K562 (cell line): Measurements from ENCODE around the gene RTBDN. TPM values are rescaled to one million over a fixed set of nuclear protein-coding genes. Genes with fewer than 3 reads are reported as not detected.
A peak's percentile ranks its signal among the peaks of the same experiment; 100 is the strongest.

Source experiments
- BACH1 ChIP-seq: fragments of 200-800 bp; sonication (Bioruptor generic); IDR thresholded peaks from 2 replicates; pipeline ENCODE4 v1.6.1; 2016; ENCODE audit warnings: missing genetic modification characterization, missing compliant biosample characterization
- KLF1 ChIP-seq: fragments of 450-650 bp; IDR thresholded peaks from 2 replicates; pipeline ENCODE4 v1.6.1; 2016; ENCODE audit warnings: missing genetic modification characterization, missing compliant biosample characterization
- NFIC ChIP-seq: fragments of 450-650 bp; IDR thresholded peaks from 2 replicates; pipeline ENCODE4 v1.6.1; 2017; ENCODE audit warnings: mild to moderate bottlenecking, inconsistent platforms
- NR2C2 ChIP-seq, 2 experiments: fragments of 200-800 bp in 1 of 2; sonication (Bioruptor generic) in 1 of 2; sonication (generic) in 1 of 2; formaldehyde crosslinking in 1 of 2; IDR thresholded peaks; 2 replicates each; pipeline versions ENCODE4 v1.6.1 to v1.8.0; 2016 to 2022; ENCODE audit warnings: mild to moderate bottlenecking in 1 of 2, missing compliant biosample characterization in 1 of 2, missing genetic modification characterization in 1 of 2, missing genetic modification reagents in 1 of 2
- PCBP1 ChIP-seq: fragments of 200-400 bp; formaldehyde crosslinking; IDR thresholded peaks from 2 replicates; pipeline ENCODE4 v1.6.1; 2018; ENCODE audit warnings: mild to moderate bottlenecking, low read depth, low read length; ENCODE audit not compliant: poor library complexity, severe bottlenecking
- PKNOX1 ChIP-seq: fragments of 450-650 bp; IDR thresholded peaks from 2 replicates; pipeline ENCODE4 v1.6.1; 2016
- RBFOX2 ChIP-seq: fragments of 200-400 bp; formaldehyde crosslinking; IDR thresholded peaks from 2 replicates; pipeline ENCODE4 v1.6.1; 2017; ENCODE audit warnings: low read depth, mild to moderate bottlenecking, low read length, moderate library complexity
- RNF2 ChIP-seq: sonication (generic); IDR thresholded peaks from 2 replicates; pipeline ENCODE4 v1.6.1; 2016
- TRIM28 ChIP-seq: fragments of 450-650 bp; IDR thresholded peaks from 2 replicates; pipeline ENCODE4 v1.6.1; 2017
- ZBTB17 ChIP-seq: fragments of 450-650 bp; formaldehyde crosslinking; IDR thresholded peaks from 2 replicates; pipeline ENCODE4 v1.4.0; 2020; ENCODE audit warnings: mild to moderate bottlenecking
- ZNF316 ChIP-seq: fragments of 450-650 bp; IDR thresholded peaks from 2 replicates; pipeline ENCODE4 v1.6.1; 2016
- ZNF699 ChIP-seq: fragments of 250-450 bp; sonication (Bioruptor Pico); IDR thresholded peaks from 2 replicates; pipeline ENCODE4 v1.8.0; 2021; ENCODE audit warnings: mild to moderate bottlenecking, moderate library complexity; ENCODE audit not compliant: insufficient replicate concordance
- polyA plus RNA-seq, 8 experiments: library from polyadenylated mRNA; depleted of rRNA in 4 of 8; stranded (reverse) in 5 of 8; unstranded in 3 of 8; fragments of >200 nt; fragmentation: Nextera tagmentation in 2 of 8; fragmentation: Illumina TruSeq in 1 of 8; extraction: Ambion mirVana in 2 of 8; extraction: Trizol in 1 of 8; gene quantifications; 2 replicates each; pipeline versions ENCODE4 v1.2.1 to v1.2.3, GENCODE V29; 2011 to 2014; ENCODE audit warnings: inconsistent platforms in 1 of 8, missing spikeins in 1 of 8
- total RNA-seq, 7 experiments: library from RNA; depleted of rRNA in 6 of 7; stranded (reverse); fragments of >200 nt in 6 of 7; fragmentation: Illumina TruSeq in 2 of 7; extraction: Trizol in 2 of 7; gene quantifications; 2 replicates each; pipeline versions ENCODE4 v1.2.1 to v1.2.3, GENCODE V29; 2011 to 2021; ENCODE audit warnings: low replicate concordance in 1 of 7
- TF ChIP-seq, protein P1 (sequence below): fragments of 450-650 bp; IDR thresholded peaks from 2 replicates; pipeline ENCODE4 v1.6.1; 2016; ENCODE audit warnings: low read depth
- TF ChIP-seq, protein P2 (sequence below): fragments of 150-350 bp; IDR thresholded peaks from 2 replicates; pipeline ENCODE4 v1.6.1; 2014; ENCODE audit warnings: low read depth, mild to moderate bottlenecking, low read length, borderline replicate concordance

RTBDN gene
- total and polyA plus RNA-seq, 9 of the 15 experiments (the other 6 are each of a cell fraction or from before 2014, with no cell fraction given), result 0.20 to 2.3 (median 0.72) TPM; not detected in 1

DNA sequence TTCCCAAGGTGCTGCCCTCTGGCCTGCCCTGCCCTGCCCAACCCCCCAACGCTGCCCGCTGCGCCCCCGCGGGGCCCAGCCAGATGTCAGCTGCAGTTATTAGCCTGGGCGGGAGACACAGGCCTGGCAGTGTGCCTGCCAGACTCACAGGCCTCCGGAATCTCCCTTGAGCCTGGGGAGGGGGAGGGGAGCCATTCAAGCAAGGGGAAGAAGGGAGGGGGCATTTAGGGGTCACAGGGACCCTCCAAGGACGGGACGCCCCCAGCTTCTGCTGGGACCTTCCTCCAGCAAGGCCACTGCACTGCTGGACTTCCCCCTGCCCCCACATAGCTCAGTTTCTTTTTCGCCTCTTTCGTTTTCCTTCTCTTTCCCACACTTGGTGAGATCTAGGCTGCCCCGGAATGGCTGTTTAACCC is 45.7 kb downstream of the RTBDN start (continued):
- TF ChIP-seq, protein P1, sequence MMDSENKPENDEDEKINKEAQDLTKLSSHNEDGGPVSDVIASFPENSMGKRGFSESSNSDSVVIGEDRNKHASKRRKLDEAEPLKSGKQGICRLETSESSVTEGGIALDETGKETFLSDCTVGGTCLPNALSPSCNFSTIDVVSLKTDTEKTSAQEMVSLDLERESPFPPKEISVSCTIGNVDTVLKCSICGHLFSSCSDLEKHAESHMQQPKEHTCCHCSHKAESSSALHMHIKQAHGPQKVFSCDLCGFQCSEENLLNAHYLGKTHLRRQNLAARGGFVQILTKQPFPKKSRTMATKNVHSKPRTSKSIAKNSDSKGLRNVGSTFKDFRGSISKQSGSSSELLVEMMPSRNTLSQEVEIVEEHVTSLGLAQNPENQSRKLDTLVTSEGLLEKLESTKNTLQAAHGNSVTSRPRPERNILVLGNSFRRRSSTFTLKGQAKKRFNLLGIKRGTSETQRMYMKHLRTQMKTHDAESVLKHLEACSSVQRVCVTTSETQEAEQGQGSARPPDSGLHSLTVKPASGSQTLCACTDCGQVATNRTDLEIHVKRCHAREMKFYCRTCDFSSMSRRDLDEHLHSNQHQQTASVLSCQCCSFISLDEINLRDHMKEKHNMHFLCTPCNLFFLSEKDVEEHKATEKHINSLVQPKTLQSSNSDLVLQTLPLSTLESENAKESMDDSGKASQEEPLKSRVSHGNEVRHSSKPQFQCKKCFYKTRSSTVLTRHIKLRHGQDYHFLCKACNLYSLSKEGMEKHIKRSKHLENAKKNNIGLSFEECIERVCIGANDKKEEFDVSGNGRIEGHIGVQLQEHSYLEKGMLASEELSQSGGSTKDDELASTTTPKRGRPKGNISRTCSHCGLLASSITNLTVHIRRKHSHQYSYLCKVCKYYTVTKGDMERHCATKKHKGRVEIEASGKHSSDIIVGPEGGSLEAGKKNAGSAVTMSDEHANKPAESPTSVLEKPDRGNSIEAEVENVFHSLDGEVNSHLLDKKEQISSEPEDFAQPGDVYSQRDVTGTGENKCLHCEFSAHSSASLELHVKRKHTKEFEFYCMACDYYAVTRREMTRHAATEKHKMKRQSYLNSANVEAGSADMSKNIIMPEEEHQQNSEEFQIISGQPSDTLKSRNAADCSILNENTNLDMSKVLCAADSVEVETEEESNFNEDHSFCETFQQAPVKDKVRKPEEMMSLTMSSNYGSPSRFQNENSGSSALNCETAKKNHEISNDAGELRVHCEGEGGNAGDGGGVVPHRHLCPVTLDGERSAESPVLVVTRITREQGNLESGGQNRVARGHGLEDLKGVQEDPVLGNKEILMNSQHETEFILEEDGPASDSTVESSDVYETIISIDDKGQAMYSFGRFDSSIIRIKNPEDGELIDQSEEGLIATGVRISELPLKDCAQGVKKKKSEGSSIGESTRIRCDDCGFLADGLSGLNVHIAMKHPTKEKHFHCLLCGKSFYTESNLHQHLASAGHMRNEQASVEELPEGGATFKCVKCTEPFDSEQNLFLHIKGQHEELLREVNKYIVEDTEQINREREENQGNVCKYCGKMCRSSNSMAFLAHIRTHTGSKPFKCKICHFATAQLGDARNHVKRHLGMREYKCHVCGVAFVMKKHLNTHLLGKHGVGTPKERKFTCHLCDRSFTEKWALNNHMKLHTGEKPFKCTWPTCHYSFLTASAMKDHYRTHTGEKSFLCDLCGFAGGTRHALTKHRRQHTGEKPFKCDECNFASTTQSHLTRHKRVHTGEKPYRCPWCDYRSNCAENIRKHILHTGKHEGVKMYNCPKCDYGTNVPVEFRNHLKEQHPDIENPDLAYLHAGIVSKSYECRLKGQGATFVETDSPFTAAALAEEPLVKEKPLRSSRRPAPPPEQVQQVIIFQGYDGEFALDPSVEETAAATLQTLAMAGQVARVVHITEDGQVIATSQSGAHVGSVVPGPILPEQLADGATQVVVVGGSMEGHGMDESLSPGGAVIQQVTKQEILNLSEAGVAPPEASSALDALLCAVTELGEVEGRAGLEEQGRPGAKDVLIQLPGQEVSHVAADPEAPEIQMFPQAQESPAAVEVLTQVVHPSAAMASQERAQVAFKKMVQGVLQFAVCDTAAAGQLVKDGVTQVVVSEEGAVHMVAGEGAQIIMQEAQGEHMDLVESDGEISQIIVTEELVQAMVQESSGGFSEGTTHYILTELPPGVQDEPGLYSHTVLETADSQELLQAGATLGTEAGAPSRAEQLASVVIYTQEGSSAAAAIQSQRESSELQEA, result no peak
- TF ChIP-seq ZBTB17 (CRISPR knock-in tag) (0 out of 2 replicates have a peak, but pooled peaks have one; percentile 49), NR2C2 (CRISPR knock-in tag; IDR thresholded peaks at IDR 0.05) (no peak), NR2C2 (tag; IDR thresholded peaks at IDR 0.05) (peak; percentile 68), TRIM28 (no peak), RNF2 (0 out of 2 replicates have a peak, but pooled peaks have one; percentile 44), PKNOX1 (no peak), BACH1 (no peak), PCBP1 (no peak), NFIC (peak; percentile 89), ZNF699 (CRISPR knock-in tag) (no peak), RBFOX2 (peak; percentile 71), ZNF316 (no peak), KLF1 (tag) (no peak)
- TF ChIP-seq, protein P2, sequence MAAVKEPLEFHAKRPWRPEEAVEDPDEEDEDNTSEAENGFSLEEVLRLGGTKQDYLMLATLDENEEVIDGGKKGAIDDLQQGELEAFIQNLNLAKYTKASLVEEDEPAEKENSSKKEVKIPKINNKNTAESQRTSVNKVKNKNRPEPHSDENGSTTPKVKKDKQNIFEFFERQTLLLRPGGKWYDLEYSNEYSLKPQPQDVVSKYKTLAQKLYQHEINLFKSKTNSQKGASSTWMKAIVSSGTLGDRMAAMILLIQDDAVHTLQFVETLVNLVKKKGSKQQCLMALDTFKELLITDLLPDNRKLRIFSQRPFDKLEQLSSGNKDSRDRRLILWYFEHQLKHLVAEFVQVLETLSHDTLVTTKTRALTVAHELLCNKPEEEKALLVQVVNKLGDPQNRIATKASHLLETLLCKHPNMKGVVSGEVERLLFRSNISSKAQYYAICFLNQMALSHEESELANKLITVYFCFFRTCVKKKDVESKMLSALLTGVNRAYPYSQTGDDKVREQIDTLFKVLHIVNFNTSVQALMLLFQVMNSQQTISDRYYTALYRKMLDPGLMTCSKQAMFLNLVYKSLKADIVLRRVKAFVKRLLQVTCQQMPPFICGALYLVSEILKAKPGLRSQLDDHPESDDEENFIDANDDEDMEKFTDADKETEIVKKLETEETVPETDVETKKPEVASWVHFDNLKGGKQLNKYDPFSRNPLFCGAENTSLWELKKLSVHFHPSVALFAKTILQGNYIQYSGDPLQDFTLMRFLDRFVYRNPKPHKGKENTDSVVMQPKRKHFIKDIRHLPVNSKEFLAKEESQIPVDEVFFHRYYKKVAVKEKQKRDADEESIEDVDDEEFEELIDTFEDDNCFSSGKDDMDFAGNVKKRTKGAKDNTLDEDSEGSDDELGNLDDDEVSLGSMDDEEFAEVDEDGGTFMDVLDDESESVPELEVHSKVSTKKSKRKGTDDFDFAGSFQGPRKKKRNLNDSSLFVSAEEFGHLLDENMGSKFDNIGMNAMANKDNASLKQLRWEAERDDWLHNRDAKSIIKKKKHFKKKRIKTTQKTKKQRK, result no peak
